RPMI8226 (cell line): ENCODE results near the gene SCRN3.

Experiments
- DNase-seq: peaks from one replicate; pipeline ENCODE4 v3.0.0-alpha.2; 2015

Gene SCRN3

DNA sequence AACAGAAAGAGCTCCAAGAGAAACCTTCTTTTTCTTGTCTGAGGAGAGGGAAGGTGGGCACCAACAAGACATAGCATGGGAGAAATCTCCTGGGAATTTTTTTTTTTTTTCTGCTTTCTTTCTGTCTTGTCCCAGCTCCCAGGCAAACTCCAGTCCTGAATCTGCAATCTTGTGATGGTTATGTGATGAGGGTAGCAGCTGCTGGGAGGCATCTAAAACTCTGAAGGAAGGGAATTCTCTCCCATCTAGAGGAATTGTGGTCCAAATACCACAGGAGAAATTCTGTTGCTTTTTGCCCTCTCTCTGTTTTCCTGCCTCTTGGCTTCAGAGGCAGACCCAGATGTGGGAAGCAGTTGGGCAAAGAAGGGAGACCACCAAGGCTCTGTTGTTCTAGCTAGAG, 16.7 kb downstream of the SCRN3 start:
- no peak for DNase-seq

DNA sequence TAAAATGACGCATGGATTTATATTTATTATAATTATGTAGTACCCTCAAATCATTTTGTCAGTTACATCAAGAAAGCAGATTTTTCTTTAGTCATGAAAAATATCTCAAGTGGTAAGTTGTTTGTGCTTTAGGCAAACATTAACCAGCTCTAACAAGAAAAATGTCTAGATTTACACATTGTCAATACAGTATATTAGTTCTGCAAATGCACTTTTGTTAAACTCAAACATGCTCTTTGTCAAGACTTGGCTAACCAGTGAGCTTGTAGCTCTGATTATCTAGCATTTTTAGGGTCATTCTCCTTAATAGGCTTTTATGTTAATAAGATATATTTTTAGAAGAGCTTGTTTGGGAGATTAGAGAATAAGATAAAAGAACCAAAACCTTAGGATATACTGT, 32.7 kb downstream of the SCRN3 start:
- DNase-seq: no peak

DNA sequence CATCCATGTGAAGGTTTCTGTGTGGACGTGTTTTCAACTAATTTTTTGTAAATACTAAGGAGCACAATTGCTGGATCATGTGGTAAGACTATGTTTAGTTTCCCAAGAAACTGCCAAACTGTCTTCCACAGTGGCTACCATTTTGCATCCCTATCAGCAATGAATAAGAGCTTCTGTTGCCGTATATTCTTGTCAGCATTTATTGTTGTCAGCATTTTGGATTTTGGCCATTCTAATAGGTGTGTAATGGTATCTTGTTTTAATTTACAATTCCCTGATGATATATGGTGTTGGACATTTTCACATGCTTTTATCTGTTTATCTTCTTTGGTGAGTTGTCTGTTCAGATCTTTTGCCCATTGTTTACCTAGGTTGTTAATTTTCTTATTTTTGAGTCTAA, 34.5 kb downstream of the SCRN3 start:
- no peak for DNase-seq

DNA sequence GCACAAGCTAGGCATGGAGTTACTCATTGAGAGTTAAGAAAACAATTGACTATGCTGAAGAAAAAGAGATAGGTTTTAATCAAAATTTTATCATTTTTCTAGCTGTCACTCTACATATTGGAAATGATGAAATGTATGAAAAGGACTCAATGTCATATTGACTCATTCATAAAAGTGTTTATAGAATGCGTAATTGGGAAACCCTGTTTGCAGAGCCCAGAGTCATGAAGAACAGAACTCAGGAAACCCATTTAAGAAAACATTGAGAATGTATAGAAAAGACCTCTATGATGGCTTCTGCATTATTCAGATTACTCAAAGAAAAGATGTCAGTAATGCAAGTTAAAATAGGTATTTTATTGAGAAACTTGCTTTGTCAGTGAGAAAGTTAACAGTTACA, 36.4 kb downstream of the SCRN3 start:
- DNase-seq: no peak

DNA sequence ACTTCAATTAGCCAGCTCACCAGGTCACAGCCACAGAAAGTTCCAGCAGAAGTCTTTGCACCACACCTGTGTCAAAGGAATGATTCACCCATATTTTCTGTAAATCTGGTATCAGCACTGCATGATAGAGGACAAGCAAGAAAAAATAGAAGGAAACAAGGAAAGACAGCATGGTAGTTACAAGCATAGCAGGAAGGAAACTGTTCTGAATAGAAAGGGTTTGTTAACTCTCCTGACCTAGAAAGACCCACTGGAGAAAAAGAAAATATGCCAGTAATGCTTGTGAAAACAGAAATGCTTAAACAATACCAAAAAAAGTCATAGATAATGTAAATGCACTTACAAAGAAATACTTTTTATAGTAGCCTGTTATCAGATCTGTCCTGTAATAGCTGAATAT, 40.8 kb downstream of the SCRN3 start:
- no peak for DNase-seq

DNA sequence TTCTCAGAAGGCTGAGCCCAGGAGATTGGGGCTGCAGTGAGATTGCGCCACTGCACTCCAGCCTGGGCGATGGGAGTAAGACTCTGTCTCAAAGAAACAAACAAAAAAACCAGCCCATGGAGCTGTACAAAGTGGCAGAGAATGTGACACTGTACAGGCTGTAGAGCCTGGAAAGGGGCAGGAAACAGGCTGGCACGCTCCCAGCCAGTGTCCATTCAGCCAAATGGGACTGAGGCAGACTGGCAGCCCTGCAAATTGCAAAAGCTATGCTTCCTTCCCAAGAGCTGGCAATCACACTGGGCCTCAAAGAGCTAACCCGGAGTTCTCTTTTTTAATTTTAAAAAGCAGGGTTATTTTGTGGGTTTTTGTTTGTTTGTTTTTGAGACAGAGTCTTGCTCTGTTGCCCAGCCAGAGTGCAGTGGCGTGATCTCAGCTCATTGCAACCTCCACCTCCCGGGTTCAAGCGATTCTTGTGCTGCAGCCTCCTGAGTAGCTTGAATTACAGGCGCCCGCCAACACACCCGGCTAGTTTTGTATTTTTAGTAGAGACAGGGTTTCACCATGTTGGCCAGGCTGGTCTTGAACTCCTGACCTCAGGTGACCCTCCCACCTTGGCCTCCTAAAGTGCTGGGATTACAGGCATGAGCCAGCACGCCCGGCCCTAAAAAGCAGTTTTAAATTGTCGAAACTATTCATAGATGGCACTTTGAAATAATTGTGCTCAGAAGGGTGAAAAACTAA, 42.8 kb downstream of the SCRN3 start:
- no peak for DNase-seq

DNA sequence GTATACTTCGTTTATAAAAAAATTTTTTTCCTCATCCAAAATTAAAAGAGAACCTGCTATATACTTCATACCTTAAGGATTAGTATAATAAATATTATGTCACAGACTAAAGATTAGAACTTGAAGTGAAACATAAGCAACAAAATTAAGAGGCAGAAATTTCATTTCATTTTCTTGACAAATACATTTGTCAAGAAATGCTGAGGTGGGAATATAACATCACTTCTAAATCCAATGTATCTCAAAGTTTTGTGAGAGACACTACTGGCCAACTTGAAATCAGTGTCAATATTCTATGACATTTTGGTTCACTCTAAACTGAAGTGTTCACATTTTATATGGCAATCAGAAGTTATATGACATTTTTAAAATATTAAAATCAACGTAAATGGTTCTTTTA, 43.8 kb downstream of the SCRN3 start:
- no peak for DNase-seq

DNA sequence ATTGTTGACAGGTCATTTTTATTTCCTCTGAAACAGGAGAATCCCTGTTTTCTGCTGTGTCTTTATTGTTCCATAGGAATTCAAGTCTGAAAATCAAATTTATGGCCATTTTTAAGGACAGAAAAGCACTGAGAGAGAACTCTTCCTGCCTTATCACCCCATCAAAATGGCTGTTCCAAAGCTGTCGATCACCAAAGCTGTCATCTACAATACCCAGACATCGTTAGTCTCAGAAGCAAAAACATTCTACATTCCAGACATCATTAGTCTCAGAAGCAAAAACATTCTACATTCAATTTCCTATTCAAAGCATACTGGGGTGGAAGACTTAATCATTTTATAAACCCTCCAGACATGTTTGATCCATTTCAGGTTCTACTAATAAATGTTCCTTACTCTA, 44.4 kb downstream of the SCRN3 start:
- DNase-seq: no peak

DNA sequence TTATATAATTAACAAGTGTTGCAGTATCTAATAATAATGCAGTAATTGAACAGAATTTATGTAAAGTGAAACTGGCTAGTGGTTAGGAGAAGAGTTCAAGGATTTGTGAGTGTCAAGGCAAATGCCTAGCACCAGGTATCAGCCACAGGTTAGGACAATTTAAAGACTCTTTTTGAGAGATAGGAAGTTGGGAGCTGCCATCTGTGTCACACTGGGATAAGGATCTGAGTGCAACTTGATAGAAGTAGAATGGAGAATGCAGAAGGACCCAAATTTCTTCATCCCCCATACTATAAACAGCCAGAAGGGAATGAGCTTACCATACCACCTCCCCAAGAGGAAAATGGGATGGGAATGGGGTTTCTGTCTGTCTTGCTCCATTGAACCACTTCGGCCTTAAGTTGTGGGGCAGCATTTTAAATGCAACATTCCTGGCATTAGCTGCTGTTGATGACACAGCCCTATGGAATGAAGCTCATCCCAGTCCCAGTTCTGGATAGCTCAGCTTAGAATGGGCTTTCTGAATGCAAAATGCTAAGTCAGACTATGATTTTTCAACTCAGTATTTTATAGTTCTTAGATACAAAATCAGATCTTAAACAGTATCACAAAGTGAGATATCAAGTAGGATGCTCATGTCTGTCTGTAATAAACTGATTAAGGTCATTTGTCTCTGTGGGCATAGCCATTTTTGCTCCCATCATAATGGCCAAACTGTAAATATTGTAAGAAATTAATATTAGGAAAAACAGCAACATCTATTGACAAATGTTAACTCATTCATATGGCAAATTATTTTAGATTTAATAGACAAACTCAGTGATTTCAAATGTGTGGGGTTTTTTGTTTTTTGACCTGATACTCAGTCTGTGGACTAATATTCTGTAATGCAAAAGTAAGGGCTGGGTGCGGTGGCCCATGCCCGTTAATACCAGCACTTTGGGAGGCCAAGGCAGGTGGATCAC, 47.3 kb downstream of the SCRN3 start:
- no peak for DNase-seq

DNA sequence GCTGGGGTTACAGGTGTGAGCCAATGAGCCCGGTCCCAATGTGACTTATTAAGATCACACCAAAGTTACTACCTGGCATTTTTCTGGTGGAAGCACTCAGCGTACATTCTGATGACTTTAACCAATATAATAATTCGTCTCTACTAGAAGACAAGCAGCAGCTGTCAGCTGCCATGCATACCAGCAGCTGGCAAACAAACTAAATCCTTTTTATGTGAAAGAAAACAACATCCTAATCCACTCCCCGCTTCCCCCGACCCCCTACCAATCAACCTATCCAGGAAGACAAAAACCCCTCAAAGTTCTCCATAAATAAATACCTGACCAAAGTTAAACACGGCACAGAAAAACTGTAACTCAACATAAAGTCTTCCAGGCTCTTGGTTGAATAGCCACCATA, 49.2 kb downstream of the SCRN3 start:
- no peak for DNase-seq

DNA sequence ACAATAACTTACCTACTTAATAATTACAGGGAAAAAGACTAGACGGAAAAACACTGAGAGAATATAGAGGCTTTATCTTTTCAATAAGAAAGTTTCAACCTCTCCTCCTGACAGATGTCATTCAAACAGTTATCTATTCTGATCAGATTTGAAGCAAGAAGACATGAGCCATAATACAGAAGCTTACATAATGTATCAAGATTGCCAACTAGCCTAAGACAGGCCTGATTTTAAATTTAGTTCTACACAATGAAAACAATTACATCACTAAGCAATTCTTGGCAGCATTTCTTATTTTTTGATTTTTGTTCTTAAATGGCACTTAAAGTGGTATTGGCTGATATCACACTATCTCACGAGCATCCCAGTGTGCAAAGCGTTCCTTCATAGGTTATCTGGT, 49.7 kb downstream of the SCRN3 start:
- DNase-seq: no peak

DNA sequence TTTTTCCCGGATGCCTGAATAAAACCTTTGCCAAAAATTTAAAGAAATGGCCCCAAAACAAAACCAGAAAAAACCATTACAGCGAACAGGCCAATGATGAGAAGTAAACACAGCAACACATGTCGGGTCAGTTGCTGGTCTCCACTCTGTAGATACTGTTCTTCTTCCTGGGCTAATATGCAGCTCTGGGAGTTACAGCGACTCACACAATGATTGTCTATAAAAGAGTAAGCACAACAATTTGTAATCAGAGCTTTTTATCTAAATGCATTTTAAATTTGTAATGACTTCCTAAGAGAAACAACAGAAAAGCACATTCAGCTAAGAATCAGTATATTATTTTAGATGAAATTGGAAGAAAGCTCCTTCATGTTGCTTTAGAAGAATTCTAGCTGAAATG, 51.0 kb downstream of the SCRN3 start:
- DNase-seq: no peak

DNA sequence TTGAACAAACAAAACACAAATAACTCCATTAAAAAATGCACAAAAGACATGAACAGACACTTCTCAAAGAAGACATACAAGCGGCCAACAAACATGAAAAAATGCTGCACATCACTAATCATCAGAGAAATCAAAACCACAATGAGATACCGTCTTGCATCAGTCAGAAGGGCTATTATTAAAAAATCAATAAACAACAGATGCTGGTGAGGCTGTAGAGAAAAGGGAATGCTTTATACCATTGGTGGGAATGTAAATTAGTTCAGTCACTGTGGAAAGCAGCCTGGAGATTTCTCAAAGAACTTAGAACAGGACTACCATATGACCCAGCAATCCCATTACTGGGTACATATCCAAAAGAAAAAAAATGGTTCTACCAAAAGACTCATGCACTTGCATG, 53.5 kb downstream of the SCRN3 start:
- DNase-seq: no peak

DNA sequence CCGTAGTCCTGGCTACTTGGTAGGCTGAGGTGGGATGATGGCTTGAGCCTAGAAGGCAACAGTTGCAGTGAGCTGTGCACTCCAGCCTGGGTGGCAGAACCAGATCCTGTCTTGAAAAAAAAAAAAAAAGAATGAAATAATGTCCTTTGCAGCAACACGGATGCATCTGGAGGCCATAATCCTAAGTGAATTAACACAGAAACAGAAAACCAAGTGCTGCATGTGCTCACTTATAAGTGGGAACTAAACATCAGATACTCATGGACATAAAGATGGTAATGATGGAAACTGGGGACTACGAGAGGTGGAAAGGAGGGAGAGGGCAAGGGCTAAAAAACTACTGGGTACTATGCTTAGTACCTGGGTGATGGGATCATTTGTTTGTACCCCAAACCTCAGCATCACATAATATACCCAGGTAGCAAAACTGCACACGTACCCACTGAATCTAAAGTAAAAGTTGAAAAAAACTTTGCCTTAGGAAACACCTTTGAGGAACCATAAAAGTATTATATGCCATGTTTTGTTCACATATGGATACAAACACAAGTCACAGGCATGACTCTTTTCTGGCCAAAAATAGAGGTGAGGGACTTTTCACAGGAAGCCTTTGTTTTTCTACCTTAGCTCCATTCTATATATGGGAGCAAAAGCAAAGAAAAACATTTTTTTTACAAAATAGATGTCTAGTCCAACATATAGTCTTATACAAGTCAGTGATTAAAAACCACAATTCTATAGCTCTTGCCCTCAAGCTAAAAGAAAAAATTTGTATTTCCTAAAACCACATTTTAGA, 54.7 kb downstream of the SCRN3 start:
- no peak for DNase-seq

DNA sequence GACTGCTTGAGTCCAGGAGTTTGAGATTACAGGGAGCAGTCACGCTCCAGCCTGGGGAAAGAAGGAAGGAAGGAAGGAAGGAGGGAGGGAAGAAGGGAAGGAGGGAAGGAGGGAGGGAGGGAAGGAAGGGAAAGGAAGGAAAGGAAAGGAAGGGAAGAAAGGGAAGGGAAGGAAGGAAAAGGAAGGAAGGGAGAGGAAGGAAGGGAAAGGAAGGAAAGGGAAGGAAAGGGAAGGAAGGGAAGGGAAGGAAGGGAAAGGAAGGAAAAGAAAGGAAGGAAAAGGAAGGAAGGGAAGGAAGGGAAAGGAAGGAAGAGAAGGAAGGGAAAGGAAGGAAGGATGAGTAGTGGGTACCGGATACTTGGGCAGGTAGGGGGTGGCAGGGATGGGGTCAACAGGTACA, 59.0 kb downstream of the SCRN3 start:
- no peak for DNase-seq

DNA sequence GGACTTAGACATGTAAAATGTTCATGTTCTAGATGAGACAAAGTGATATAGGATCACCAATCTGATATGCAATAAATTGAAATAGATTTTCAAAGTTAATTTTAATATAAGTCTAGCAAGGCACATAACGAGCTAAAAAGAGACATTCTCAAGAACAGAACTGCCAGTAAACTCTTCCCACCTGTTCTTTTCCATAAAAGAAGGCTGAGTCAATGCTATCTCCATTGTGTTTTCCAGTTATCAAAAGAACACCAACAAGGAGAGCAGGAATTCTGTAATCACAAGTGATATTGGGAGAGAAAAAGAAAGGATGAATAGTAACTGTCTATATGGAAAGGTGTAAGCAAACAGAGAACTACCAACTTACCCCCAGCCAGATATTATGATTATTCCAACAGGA, 65.7 kb downstream of the SCRN3 start:
- DNase-seq: no peak

DNA sequence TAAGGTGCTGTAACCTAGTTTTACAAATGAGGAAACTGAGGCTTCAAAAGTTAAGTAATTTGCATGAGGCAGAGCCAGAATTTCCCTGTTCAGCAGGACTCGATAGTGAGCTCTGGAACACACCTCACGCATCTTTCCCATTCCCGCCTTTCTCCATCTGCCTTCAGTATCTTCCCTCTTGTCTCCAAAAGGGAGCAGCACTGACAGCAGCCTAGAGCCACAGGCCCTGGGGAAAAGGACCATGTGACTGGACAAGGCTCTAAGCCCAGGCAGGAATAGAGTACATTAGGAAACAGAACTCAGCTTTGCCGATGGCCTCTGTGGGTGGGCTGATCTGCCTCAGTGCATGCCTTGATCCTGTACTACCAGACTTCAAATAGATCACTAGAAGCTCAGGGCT, 69.8 kb downstream of the SCRN3 start:
- DNase-seq: no peak

DNA sequence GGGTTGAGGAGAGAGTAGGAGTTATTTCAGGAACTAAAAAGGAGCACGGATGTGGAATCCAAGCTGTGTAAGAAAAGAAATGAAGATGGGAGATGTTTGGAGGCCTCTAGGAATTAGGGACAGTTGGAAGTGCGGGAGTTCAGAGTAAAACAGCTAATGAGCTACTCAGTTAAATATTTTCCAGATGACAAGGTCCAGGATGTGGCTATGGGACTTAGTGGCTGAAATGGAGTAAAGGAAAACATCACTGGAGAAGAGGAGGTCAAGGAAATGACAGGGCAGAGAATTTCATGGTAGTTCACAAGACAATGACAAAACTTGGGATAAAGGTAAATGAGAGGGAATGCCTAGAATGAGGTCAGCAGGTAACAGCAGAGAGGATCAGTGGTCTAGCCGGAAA, 78.3 kb downstream of the SCRN3 start:
- no peak for DNase-seq

DNA sequence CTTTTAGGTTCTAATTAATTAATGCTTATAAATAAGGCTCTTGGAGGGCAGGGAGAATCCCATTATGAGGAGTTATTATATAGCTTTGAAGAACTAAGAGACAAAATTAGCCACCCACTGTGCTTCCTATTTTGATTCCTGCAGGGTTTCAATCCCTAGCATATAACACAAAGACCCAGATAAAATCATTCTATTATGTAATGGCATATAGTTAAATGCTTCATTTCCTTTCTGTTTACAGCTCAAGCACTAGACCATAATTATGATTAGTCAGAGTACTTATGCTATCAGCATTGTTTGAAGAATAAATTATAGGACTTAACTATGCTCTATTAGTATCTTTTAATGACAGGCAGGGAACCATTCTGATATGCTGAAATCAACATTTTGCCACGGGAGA, 82.2 kb downstream of the SCRN3 start:
- DNase-seq: no peak
